ENCODE measurements around the gene RIBC2.

The RIBC2 gene

GRCh38 chr22:45376009-45376408, 37.5 kb upstream of the RIBC2 start:
- Histone ChIP-seq H3K9me3 (ENCODE audit: low read length) (no peaks in the 10 kb centered on the region), H3K36me3 (ENCODE audit: insufficient read depth, low read length) (no peaks in the 10 kb centered on the region), H3K4me3 (ENCODE audit: low read depth, low read length, poor library complexity, severe bottlenecking) (no peak overlapping the region), H3K9me2 (ENCODE audit: low read depth, low read length) (no peaks in the 10 kb centered on the region), H4K20me1 (ENCODE audit: insufficient read depth, low read length) (no peaks in the 10 kb centered on the region), H3K4me2 (ENCODE audit: low read length) (no peak overlapping the region), H2AFZ (ENCODE audit: low read length) (no peak overlapping the region), H3F3A (ENCODE audit: insufficient read depth, low read length) (no peaks in the 10 kb centered on the region), H3K9ac (ENCODE audit: low read length) (no peak overlapping the region), H3K79me2 (ENCODE audit: insufficient read depth, low read length) (no peaks in the 10 kb centered on the region), H3K27me3 (ENCODE audit: insufficient read depth, low read length) (no peaks in the 10 kb centered on the region), H3K4me1 (ENCODE audit: insufficient read depth, low read length, severe bottlenecking) (no peaks in the 10 kb centered on the region), H3K27ac (ENCODE audit: low read depth, low read length, poor library complexity, severe bottlenecking) (no peak overlapping the region)
- TF ChIP-seq EZH2 (IDR thresholded peaks at IDR 0.05; ENCODE audit: borderline replicate concordance, low read length) (no peak), CTCF (IDR thresholded peaks at IDR 0.05; ENCODE audit: low read length) (no peak)

GRCh38 chr22:45376703-45377102, 36.8 kb upstream of the RIBC2 start:
- Histone ChIP-seq H3K36me3 (ENCODE audit: insufficient read depth, low read length) (no peaks in the 10 kb centered on the region), H3K4me1 (ENCODE audit: insufficient read depth, low read length, severe bottlenecking) (no peaks in the 10 kb centered on the region), H3K27me3 (ENCODE audit: insufficient read depth, low read length) (no peaks in the 10 kb centered on the region), H3K79me2 (ENCODE audit: insufficient read depth, low read length) (no peaks in the 10 kb centered on the region), H4K20me1 (ENCODE audit: insufficient read depth, low read length) (no peaks in the 10 kb centered on the region), H3K9ac (ENCODE audit: low read length) (no peak overlapping the region), H3K4me3 (ENCODE audit: low read depth, low read length, poor library complexity, severe bottlenecking) (no peak overlapping the region), H3K9me3 (ENCODE audit: low read length) (no peaks in the 10 kb centered on the region), H3K4me2 (ENCODE audit: low read length) (no peak overlapping the region), H3K27ac (ENCODE audit: low read depth, low read length, poor library complexity, severe bottlenecking) (no peak overlapping the region), H3F3A (ENCODE audit: insufficient read depth, low read length) (no peaks in the 10 kb centered on the region), H2AFZ (ENCODE audit: low read length) (no peak overlapping the region), H3K9me2 (ENCODE audit: low read depth, low read length) (no peaks in the 10 kb centered on the region)
- TF ChIP-seq CTCF (IDR thresholded peaks at IDR 0.05; ENCODE audit: low read length) (no peak), EZH2 (IDR thresholded peaks at IDR 0.05; ENCODE audit: borderline replicate concordance, low read length) (no peak)

GRCh38 chr22:45381348-45381747, 32.1 kb upstream of the RIBC2 start:
- no peaks in the 10 kb centered on the region for H3K36me3 ChIP-seq (ENCODE audit: insufficient read depth, low read length)
- no peaks in the 10 kb centered on the region for H4K20me1 ChIP-seq (ENCODE audit: insufficient read depth, low read length)
- H3K27me3 ChIP-seq (ENCODE audit: insufficient read depth, low read length): no peaks in the 10 kb centered on the region
- H3K4me1 ChIP-seq (ENCODE audit: insufficient read depth, low read length, severe bottlenecking): no peaks in the 10 kb centered on the region
- no peaks in the 10 kb centered on the region for H3K9me3 ChIP-seq (ENCODE audit: low read length)
- H3K4me3 ChIP-seq (ENCODE audit: low read depth, low read length, poor library complexity, severe bottlenecking): no peak overlapping the region
- no peak overlapping the region for H3K9ac ChIP-seq (ENCODE audit: low read length)
- H3K4me2 ChIP-seq (ENCODE audit: low read length): no peak overlapping the region
- no peak overlapping the region for H2AFZ ChIP-seq (ENCODE audit: low read length)
- no peak overlapping the region for H3K27ac ChIP-seq (ENCODE audit: low read depth, low read length, poor library complexity, severe bottlenecking)
- H3F3A ChIP-seq (ENCODE audit: insufficient read depth, low read length): no peaks in the 10 kb centered on the region
- TF ChIP-seq EZH2 (IDR thresholded peaks at IDR 0.05; ENCODE audit: borderline replicate concordance, low read length) (no peak), CTCF (IDR thresholded peaks at IDR 0.05; ENCODE audit: low read length) (no peak)
- H3K9me2 ChIP-seq (ENCODE audit: low read depth, low read length): no peaks in the 10 kb centered on the region
- H3K79me2 ChIP-seq (ENCODE audit: insufficient read depth, low read length): no peaks in the 10 kb centered on the region

All from OCI-LY1 (cell line).